MM.1S (cell line): ENCODE measurements around the gene EBPL.

Source experiments
- CTCF ChIP-seq: fragments of 300-600 bp; sonication (generic); IDR thresholded peaks from 2 replicates; pipeline ENCODE4 v1.5.1; 2016; ENCODE audit warnings: antibody characterized with exemption, low read length, mixed read lengths
- EZH2 ChIP-seq: fragments of 300-600 bp; sonication (generic); optimal IDR thresholded peaks from 2 replicates; pipeline ENCODE3; 2017; ENCODE audit warnings: low read depth, mild to moderate bottlenecking, antibody characterized with exemption, low read length, mixed read lengths

DNA sequence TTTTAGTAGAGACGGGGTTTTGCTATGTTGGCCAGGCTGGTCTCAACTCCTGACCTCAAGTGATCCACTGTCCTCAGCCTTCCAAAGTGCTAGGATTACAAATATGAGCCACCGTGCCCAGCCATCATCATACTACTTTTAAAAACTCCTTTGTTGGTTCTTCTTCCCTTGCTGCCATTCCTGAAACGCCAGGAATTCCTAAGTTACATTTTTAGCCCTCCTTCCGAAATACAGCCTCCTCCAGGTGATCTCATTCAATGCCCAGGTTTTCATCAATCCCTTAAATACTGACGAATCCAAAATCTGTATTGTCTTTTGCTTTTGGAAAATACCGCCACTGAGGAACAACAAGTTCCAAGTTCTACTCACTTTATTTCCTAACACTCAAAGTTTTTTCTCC, 25.3 kb upstream of the EBPL start:
- TF ChIP-seq CTCF (no peak), EZH2 (no peak)
